ENCODE measurements around the gene RGS12. TPM values are rescaled to one million over a fixed set of nuclear protein-coding genes. Genes with fewer than 3 reads are reported as not detected.

Gene RGS12
- total and polyA plus RNA-seq, 2 of the 13 experiments (the other 11 are each of a cell fraction or from before 2014, with no cell fraction given), result 21.0 to 27.7 TPM

DNA sequence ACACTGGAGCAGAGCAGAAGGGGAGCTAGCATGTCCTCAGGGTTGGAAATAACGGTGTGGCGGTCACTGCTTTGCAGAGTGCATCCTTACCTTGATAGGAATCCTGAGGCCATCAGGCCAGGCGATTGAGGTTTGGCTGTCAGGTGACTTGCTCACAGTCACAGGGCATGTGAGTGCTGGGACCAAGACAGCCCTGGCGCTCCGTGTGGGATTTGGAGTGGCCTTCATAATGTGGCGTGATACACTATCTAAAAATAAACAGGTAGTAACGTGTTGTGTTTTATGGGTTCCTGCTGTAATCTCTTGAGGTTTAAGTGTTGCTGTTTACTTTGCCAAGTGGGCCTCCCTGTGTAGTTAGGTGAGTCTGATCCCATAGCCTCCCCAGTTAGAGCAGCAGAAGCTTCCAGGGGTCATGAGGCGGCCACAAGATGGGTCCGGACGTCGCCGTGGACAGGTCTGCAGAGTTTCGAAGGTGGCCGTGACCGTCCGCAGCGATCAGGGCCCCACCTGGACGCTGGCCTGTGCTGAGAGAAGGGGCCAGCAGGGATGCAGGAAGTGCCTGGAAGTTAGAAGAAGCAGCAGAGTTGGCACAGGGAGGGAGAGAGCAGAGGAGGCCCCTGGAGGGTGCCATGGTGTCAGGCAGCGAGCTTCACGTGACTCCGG is 27.7 kb downstream of the RGS12 start:
- FAIRE-seq (no peak), DNase-seq (ENCODE audit: low spot score) (no peak), ATAC-seq (no peak)
- TF ChIP-seq, protein P1, sequence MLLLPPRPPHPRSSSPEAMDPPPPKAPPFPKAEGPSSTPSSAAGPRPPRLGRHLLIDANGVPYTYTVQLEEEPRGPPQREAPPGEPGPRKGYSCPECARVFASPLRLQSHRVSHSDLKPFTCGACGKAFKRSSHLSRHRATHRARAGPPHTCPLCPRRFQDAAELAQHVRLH (CRISPR knock-in tag; IDR thresholded peaks at IDR 0.05; ENCODE audit: borderline replicate concordance, low read depth), result no peak
- TF ChIP-seq NR2C2 (CRISPR knock-in tag; IDR thresholded peaks at IDR 0.05; ENCODE audit: borderline replicate concordance), result no peak
- TF ChIP-seq, protein P2, sequence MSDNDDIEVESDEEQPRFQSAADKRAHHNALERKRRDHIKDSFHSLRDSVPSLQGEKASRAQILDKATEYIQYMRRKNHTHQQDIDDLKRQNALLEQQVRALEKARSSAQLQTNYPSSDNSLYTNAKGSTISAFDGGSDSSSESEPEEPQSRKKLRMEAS (IDR thresholded peaks at IDR 0.05), result no peak
- Histone ChIP-seq H3K4me3 (replicated peaks in 1 of 3; ENCODE audit: insufficient read depth in 1 of 3, low read depth in 2 of 3, low read length in 3 of 3) (no peak overlapping the region), H3K79me2 (ENCODE audit: insufficient read depth, low read length) (peaks cover 15% of the 10 kb centered on the region), H3K4me2 (ENCODE audit: low read depth, low read length) (no peak overlapping the region), H3K27me3 (ENCODE audit: control insufficient read depth in 1 of 2, insufficient read depth in 2 of 2, low read length in 2 of 2) (no peaks in the 10 kb centered on the region), H3K4me1 (ENCODE audit: insufficient read depth, low read length) (peaks cover 45% of the 10 kb centered on the region), H4K20me1 (ENCODE audit: insufficient read depth, low read length) (no peaks in the 10 kb centered on the region), H3K27ac (ENCODE audit: extremely low read length, insufficient read depth, low read length) (no peak overlapping the region), H2AFZ (ENCODE audit: low read length) (no peak overlapping the region), H3K9ac (ENCODE audit: insufficient read depth, low read depth, low read length) (no peak overlapping the region), H3K9me3 (ENCODE audit: low read length) (no peaks in the 10 kb centered on the region), H3K36me3 (replicated peaks in 1 of 2; ENCODE audit: control insufficient read depth in 1 of 2, insufficient read depth in 2 of 2, low read length in 2 of 2) (peaks cover 15 to 31% of the 10 kb centered on the region in 2 experiments; a peak in 4 of 5 replicates)
- ChIA-PET CTCF (ENCODE audit: low intra/inter-chr PET ratio, low total read pairs) (no interaction called here), POLR2A (no interaction called here)
- in situ Hi-C loops (cut with HindIII; ENCODE audit: extremely low pct_ligation_motif_present, low pct_unique_long_range_greater_than_20kb), result no loop called here
- WGBS (ENCODE audit: low lambda C conversion rate), result 89% methylated on average over 21 of the region's 21 CpGs
- no TSS peak for BruUV-seq (replicated peaks)
- intact Hi-C loops (cut with micrococcal nuclease; ENCODE audit: unreplicated experiment), result no loop called here

DNA sequence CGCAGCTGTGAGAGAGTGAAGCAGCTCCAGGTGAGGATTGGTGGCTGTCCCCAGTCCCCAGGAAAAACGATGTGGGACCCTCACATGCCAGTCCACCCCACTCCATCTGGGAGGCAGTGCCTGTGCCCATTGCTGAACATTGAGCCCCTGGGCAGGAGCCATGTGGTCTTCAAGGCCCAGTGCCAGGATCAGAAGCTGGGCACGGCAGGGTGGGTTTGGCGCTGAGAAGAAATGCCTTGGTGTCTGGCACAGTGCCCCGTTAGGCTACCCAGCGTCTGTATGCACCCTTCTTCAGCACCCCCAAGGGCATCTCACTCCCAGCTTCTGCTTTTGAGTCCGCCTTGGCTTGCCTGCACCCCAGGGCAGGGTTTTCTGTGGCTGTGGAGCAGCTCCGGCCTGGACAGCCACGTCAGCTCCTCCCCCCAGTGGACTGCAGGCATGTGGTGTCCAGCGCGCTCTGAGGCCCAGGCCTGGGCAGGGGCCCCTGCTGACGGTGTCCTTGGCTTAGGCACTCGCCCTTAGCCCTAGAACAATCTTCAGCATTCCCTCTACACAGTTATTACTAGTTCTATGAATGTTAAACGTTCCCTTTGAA is 28.6 kb downstream of the RGS12 start:
- Histone ChIP-seq H2AFZ (ENCODE audit: low read length) (no peak overlapping the region), H3K4me1 (ENCODE audit: insufficient read depth, low read length) (peaks cover 45% of the 10 kb centered on the region), H3K9ac (ENCODE audit: insufficient read depth, low read depth, low read length) (no peak overlapping the region), H4K20me1 (ENCODE audit: insufficient read depth, low read length) (no peaks in the 10 kb centered on the region), H3K79me2 (ENCODE audit: insufficient read depth, low read length) (peaks cover 15% of the 10 kb centered on the region), H3K27me3 (ENCODE audit: control insufficient read depth in 1 of 2, insufficient read depth in 2 of 2, low read length in 2 of 2) (no peaks in the 10 kb centered on the region), H3K27ac (ENCODE audit: extremely low read length, insufficient read depth, low read length) (no peak overlapping the region), H3K4me3 (replicated peaks in 1 of 3; ENCODE audit: insufficient read depth in 1 of 3, low read depth in 2 of 3, low read length in 3 of 3) (no peak overlapping the region), H3K4me2 (ENCODE audit: low read depth, low read length) (no peak overlapping the region), H3K36me3 (replicated peaks in 1 of 2; ENCODE audit: control insufficient read depth in 1 of 2, insufficient read depth in 2 of 2, low read length in 2 of 2) (peaks cover 15 to 27% of the 10 kb centered on the region in 2 experiments; a peak in 4 of 5 replicates), H3K9me3 (ENCODE audit: low read length) (no peaks in the 10 kb centered on the region)
- POLR2A ChIA-PET, result no interaction called here
- ATAC-seq (0 out of 3 replicates have a peak, but pooled peaks have one; percentile 9), DNase-seq (ENCODE audit: low spot score) (no peak), FAIRE-seq (no peak)
- BruUV-seq (replicated peaks), result no TSS peak
- 86% methylated on average over 7 of the region's 14 CpGs for WGBS (ENCODE audit: low lambda C conversion rate)
- in situ Hi-C loops (cut with HindIII; ENCODE audit: extremely low pct_ligation_motif_present, low pct_unique_long_range_greater_than_20kb) (no loop called here), intact Hi-C loops (cut with micrococcal nuclease; ENCODE audit: unreplicated experiment) (no loop called here)
- CTCF ChIA-PET (ENCODE audit: low intra/inter-chr PET ratio, low total read pairs), result no interaction called here
- TF ChIP-seq SALL1 (CRISPR knock-in tag; IDR thresholded peaks at IDR 0.05), result peak; percentile 22; the same call in 1 of the 2 replicates
- TF ChIP-seq, protein P3, sequence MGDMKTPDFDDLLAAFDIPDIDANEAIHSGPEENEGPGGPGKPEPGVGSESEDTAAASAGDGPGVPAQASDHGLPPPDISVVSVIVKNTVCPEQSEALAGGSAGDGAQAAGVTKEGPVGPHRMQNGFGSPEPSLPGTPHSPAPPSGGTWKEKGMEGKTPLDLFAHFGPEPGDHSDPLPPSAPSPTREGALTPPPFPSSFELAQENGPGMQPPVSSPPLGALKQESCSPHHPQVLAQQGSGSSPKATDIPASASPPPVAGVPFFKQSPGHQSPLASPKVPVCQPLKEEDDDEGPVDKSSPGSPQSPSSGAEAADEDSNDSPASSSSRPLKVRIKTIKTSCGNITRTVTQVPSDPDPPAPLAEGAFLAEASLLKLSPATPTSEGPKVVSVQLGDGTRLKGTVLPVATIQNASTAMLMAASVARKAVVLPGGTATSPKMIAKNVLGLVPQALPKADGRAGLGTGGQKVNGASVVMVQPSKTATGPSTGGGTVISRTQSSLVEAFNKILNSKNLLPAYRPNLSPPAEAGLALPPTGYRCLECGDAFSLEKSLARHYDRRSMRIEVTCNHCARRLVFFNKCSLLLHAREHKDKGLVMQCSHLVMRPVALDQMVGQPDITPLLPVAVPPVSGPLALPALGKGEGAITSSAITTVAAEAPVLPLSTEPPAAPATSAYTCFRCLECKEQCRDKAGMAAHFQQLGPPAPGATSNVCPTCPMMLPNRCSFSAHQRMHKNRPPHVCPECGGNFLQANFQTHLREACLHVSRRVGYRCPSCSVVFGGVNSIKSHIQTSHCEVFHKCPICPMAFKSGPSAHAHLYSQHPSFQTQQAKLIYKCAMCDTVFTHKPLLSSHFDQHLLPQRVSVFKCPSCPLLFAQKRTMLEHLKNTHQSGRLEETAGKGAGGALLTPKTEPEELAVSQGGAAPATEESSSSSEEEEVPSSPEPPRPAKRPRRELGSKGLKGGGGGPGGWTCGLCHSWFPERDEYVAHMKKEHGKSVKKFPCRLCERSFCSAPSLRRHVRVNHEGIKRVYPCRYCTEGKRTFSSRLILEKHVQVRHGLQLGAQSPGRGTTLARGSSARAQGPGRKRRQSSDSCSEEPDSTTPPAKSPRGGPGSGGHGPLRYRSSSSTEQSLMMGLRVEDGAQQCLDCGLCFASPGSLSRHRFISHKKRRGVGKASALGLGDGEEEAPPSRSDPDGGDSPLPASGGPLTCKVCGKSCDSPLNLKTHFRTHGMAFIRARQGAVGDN (CRISPR knock-in tag; IDR thresholded peaks at IDR 0.05), result peak; percentile 74
- no peak for TF ChIP-seq ZNF12 (CRISPR knock-in tag; IDR thresholded peaks at IDR 0.05)
- TF ChIP-seq, protein P4, sequence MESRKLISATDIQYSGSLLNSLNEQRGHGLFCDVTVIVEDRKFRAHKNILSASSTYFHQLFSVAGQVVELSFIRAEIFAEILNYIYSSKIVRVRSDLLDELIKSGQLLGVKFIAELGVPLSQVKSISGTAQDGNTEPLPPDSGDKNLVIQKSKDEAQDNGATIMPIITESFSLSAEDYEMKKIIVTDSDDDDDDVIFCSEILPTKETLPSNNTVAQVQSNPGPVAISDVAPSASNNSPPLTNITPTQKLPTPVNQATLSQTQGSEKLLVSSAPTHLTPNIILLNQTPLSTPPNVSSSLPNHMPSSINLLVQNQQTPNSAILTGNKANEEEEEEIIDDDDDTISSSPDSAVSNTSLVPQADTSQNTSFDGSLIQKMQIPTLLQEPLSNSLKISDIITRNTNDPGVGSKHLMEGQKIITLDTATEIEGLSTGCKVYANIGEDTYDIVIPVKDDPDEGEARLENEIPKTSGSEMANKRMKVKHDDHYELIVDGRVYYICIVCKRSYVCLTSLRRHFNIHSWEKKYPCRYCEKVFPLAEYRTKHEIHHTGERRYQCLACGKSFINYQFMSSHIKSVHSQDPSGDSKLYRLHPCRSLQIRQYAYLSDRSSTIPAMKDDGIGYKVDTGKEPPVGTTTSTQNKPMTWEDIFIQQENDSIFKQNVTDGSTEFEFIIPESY (CRISPR knock-in tag; IDR thresholded peaks at IDR 0.05), result peak; percentile 37; the same call in 1 of the 2 replicates
- no peak for TF ChIP-seq ZNF207 (IDR thresholded peaks at IDR 0.05; ENCODE audit: borderline replicate concordance)
- peak; percentile 17; the same call in 1 of the 2 replicates for TF ChIP-seq ZBTB38 (CRISPR knock-in tag; IDR thresholded peaks at IDR 0.05)
- no peak for TF ChIP-seq CCDC6 (CRISPR knock-in tag; IDR thresholded peaks at IDR 0.05)

Data from HepG2 (cell line).